ENCODE results near the gene SUN1. TPM values are rescaled to one million over a fixed set of nuclear protein-coding genes. Genes with fewer than 3 reads are reported as not detected.

The SUN1 gene
- total and polyA plus RNA-seq, 2 of the 8 experiments (the other 6 are each of a cell fraction or from before 2014, with no cell fraction given): 108 to 158 TPM

DNA sequence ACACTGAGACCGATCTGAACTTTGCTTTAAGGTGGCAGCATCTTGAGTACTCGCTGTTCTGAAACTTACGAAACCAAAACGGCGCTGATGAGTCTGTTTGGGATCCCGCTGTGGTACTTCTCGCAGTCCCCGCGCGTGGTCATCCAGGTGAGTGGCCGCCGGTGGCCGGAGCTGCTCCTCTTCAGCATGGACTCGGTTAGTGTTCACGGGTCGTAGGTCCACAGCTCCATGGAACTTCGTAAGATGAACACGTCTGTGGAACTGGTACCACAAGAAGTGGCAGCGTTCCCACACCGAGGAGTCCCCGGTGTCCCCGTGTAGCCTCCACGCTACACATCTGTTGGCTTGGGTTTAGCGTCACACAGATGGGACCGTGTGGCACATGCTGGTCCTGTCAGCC is 33.6 kb downstream of the SUN1 start:
- Histone ChIP-seq H3K27ac (ENCODE audit: low read depth, low read length) (no peak overlapping the region), H3K4me2 (ENCODE audit: insufficient read depth in 1 of 2, low read depth in 2 of 2, low read length in 2 of 2) (no peak overlapping the region), H2BK120ac (replicated peaks; ENCODE audit: low read depth, low read length) (no peak overlapping the region), H2BK20ac (ENCODE audit: low read length) (no peak overlapping the region), H2BK5ac (ENCODE audit: low read depth, low read length) (peak overlapping the region; percentile 52; the same call in 1 of the 2 replicates), H3K18ac (ENCODE audit: extremely low read depth, low read length) (no peak overlapping the region), H3K4me3 (ENCODE audit: extremely low read depth in 1 of 4, insufficient read depth in 2 of 4, low read depth in 3 of 4, low read length in 4 of 4) (no peak overlapping the region), H3K4me1 (replicated peaks in 1 of 4; ENCODE audit: control insufficient read depth in 3 of 4, insufficient read depth in 4 of 4, low read length in 3 of 4) (no peaks in the 10 kb centered on the region), H3K27me3 (replicated peaks in 1 of 4; ENCODE audit: control insufficient read depth in 3 of 4, extremely low read depth in 1 of 4, insufficient read depth in 3 of 4, low read length in 3 of 4) (no peaks in the 10 kb centered on the region), H4K91ac (replicated peaks; ENCODE audit: insufficient read length, low read length) (no peak overlapping the region), H3K79me1 (ENCODE audit: low read depth, low read length) (peaks cover 6% of the 10 kb centered on the region), H2BK15ac (ENCODE audit: low read length) (no peak overlapping the region), H3K23ac (ENCODE audit: insufficient read length) (no peak overlapping the region), H4K8ac (ENCODE audit: extremely low read depth, insufficient read depth, low read length) (no peak overlapping the region), H2BK12ac (ENCODE audit: low read depth, low read length) (no peak overlapping the region), H3K9ac (replicated peaks in 1 of 4; ENCODE audit: extremely low read depth in 1 of 4, low read depth in 3 of 4, low read length in 3 of 4) (no peak overlapping the region), H4K20me1 (replicated peaks in 1 of 2; ENCODE audit: control insufficient read depth in 1 of 2, insufficient read depth in 2 of 2, low read length in 2 of 2) (peaks cover 5 to 10% of the 10 kb centered on the region in 2 experiments), H2AK5ac (ENCODE audit: low read depth, low read length) (no peak overlapping the region), H3K79me2 (ENCODE audit: control insufficient read depth in 1 of 2, insufficient read depth in 2 of 2, low read length in 2 of 2) (no peaks in the 10 kb centered on the region; a peak in 1 of 4 replicates), H2AFZ (ENCODE audit: low read length) (no peak overlapping the region), H3K14ac (ENCODE audit: insufficient read length) (no peak overlapping the region), H3K4ac (replicated peaks; ENCODE audit: insufficient read length, low read depth, low read length) (no peak overlapping the region), H3K36me3 (ENCODE audit: control insufficient read depth in 2 of 4, insufficient read depth in 4 of 4, low read length in 3 of 4) (peaks cover 20 to 65% (median 51%) of the 10 kb centered on the region in 4 experiments), H3K9me3 (ENCODE audit: insufficient read depth in 2 of 2, low read depth in 1 of 2, low read length in 1 of 2) (no peaks in the 10 kb centered on the region), H4K5ac (ENCODE audit: insufficient read length, low read depth, low read length) (no peak overlapping the region), H3K56ac (replicated peaks; ENCODE audit: insufficient read length, low read depth, low read length) (no peak overlapping the region), H3K23me2 (ENCODE audit: low read depth, low read length) (no peaks in the 10 kb centered on the region)
- ChIA-PET CTCF (ENCODE audit: partially characterized antibody) (no interaction called here), POLR2A (ENCODE audit: partially characterized antibody) (no interaction called here)
- 97% methylated on average over 25 of the region's 25 CpGs; no CpG with 5 or more reads in 1 of the 2 experiments for WGBS, 2 experiments (ENCODE audit: extremely low coverage in 1 of 2, insufficient coverage in 1 of 2, insufficient read length in 1 of 2, insufficient replicate concordance in 2 of 2, low coverage in 1 of 2, low lambda C conversion rate in 2 of 2, missing lambda C conversion rate in 1 of 2)
- no peak for DNase-seq (ENCODE audit: low read depth in 1 of 2, low spot score in 2 of 2)
- TF ChIP-seq MAFK (IDR thresholded peaks at IDR 0.05; ENCODE audit: low read depth, low read length) (no peak), EP300 (IDR thresholded peaks at IDR 0.05; ENCODE audit: borderline replicate concordance in 1 of 2, low read depth in 2 of 2, low read length in 2 of 2) (no peak), JUN (IDR thresholded peaks at IDR 0.05; ENCODE audit: low read depth, low read length) (no peak), HDAC2 (IDR thresholded peaks at IDR 0.05; ENCODE audit: borderline replicate concordance in 1 of 2, low read depth in 2 of 2, low read length in 2 of 2) (no peak), JUND (IDR thresholded peaks at IDR 0.05; ENCODE audit: low read length) (no peak), CBX5 (IDR thresholded peaks at IDR 0.05; ENCODE audit: low read depth, low read length) (no peak), RFX5 (IDR thresholded peaks at IDR 0.05; ENCODE audit: borderline replicate concordance, low read depth, low read length) (no peak), PHF8 (conservative IDR thresholded peaks at IDR 0.05; ENCODE audit: low read depth, low read length) (no peak), SIRT6 (IDR thresholded peaks at IDR 0.05; ENCODE audit: low read length) (no peak), BACH1 (IDR thresholded peaks at IDR 0.05; ENCODE audit: low read length) (no peak), CREB1 (IDR thresholded peaks at IDR 0.05) (no peak), SRF (IDR thresholded peaks at IDR 0.05; ENCODE audit: low read depth, low read length) (no peak), TCF12 (IDR thresholded peaks at IDR 0.05; ENCODE audit: low read depth, low read length) (no peak)
- FAIRE-seq: no peak
